ENCODE results near the gene PSD4.
A peak's percentile ranks its signal among the peaks of the same experiment; 100 is the strongest.

The PSD4 gene

GRCh38 chr2:113242327-113242726, 68.6 kb downstream of the PSD4 start:
- no peak for DNase-seq

DNA sequence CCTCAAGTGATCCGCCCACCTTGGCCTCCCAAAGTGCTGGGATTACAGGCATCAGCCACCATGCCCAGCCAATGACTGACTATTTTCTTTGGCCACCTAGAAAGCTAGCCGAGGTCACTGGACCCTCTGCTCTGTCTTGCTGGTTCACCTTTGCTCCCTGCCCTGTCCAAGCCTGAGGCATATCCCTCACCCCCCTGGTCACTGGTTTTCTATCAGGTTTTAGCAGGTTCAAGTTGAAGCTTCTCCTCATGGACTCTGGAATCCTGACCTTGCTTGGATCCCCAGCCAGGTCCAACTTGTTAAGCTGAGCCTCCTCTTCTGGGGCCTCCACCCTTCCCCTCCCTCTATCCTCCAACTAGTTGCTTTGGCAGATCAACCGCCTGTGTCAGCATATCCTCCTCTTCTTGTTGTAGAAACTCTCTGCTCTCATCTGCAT, 71.5 kb downstream of the PSD4 start:
- DNase-seq: no peak

DNA sequence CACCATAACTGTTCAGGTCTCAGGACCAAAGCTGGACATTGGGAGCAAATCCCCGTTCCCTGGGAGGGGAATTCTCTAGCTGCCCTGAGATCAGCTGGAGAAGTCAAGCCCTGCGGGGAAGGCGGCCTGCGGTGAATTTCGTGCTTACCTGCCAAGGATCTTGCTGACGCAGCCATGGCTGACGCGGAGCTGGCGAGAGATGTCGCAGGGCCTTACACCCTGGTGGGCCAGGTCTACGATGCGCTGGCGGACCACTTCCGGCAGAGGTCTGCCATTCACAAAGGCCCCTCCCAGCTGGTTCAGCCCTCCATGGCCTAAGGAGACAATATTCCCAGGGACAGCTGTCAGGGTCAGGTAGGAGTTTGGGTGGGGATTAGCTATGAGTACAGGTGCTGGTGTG, 72.8 kb downstream of the PSD4 start:
- DNase-seq: no peak

GRCh38 chr2:113248997-113249770, 75.4 kb downstream of the PSD4 start:
- peak; percentile 79 for DNase-seq

DNA sequence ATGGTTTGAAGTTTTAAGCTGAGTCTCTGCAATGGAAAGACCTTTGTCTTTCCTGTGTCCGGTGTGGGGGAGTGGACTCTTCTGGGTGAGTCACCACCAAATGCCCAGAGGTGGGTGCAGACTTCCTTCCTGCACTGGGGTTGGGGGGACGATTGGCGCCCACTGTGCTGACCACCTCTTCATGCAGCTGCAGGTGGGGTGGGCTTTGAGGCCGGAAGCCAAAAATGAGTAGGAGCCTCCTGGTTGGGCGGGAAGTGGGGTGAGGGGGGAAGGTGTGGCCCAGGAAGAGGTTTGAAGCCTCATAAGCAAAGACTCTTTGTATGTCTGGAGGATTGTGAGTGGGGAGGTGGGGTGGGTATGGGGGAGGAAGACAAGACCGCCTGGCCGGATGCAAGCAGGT, 77.3 kb downstream of the PSD4 start:
- DNase-seq: no peak

GRCh38 chr2:113252047-113252590, 78.3 kb downstream of the PSD4 start:
- DNase-seq: no peak

DNA sequence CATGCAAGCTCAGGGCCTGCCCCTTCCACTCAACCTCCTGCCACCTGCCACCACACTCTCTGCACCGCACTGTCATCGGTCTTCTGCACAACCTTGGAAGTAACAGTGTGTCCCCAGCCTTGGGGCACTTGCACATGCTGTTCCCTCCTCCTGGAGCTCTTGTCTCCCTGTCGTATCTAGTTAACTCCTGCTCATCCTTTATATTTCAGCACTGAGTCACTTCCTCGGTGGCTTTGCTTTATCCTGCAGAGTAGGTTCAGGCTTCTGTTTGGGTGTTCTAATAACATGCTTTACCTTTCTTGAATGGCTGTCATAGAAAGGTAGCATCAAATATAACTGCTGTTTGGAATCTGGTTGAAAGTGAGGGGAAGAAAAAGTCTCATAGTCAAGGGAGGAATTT, 79.7 kb downstream of the PSD4 start:
- DNase-seq: no peak

DNA sequence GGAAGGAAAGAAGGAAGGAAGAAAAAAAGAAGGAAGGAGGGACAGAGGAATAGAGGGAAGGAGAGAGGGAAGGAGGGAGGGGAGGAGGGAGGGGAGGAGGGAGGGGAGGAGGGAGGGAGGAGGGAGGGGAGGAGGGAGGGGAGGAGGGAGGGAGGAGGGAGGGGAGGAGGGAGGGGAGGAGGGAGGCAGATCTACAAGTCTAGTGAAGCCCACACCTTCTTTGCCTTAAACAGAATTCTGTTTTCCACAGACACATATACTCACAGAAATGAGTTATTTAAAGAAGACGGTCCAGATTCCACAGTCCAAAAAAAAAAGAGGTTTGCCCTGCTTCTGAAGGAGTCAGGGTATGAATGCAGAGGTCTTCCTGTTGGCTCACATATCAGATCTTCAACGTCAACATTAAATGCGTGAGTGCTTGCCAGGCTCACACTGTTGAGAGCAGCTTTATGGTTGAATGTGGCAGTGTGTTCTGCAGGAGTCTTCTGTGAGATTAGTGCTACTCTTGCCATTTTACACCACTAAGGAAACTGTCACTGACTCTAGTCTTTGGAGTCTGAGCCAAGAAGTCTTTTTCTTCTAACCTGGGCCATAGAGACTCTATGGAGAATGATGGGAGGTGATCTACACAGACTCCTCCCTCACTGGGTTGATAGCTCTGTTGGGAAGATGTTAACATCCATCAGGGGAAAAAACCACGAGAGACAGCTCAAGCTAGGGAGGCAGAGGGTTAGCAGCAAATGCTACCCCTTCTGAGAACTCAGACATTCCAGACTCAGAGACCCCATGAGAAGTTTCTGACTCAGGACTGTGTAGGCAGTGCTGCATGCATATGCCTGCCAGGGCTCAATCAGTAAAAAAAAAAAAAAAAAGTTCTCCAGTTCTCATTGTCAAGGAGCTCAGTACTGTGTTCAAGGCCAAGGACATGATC, 81.6 kb downstream of the PSD4 start:
- peak; percentile 44 for DNase-seq

GRCh38 chr2:113257516-113258264, 83.9 kb downstream of the PSD4 start:
- peak; percentile 40 for DNase-seq

DNA sequence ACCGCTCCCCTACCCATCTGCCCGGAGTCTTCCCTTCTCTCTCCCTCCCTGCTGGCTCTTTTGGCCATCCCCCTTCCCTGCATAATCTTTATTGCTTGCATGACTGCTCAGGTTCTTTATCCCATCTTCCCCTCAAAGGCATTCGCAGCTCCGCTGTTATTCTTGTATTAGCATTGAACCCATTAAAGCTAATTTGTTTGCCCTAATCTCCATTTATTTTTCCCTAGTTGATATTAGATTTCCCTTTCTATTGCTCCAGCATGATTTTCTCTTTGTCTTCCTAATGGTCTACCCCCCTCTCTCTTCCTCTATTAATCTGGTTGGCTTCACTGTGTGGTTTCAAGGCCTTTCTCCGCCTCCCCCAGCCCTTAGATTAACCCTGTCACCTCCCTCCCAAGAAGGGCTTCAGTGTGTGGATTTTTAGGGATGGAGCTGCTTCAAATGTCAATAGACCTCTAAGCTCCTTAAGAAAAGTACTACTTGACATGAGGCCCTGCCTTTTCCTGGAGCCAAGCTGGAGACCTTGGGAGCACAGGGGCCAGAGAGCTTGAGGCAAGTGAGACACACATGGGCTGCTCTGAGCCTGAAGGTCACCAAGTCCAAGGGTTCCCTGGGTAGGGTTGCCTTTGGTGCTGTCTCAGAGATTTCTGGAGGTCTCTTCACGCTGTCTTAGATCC, 84.8 kb downstream of the PSD4 start:
- no peak for DNase-seq

All from fibroblast of upper back skin (primary cell).